GM18951 (cell line): ENCODE data around the gene SCN3B.

Experiments
- POLR2A ChIP-seq: IDR thresholded peaks from 4 replicates; pipeline ENCODE4 v1.6.1; 2011; ENCODE audit warnings: mild to moderate bottlenecking; ENCODE audit not compliant: insufficient read length, insufficient read depth; ENCODE audit errors: extremely low read depth
- in situ Hi-C: fragments of 300-500 bp; cut with MboI; formaldehyde crosslinking; loops from one replicate; pipeline ENCODE4 v1.12.0; 2022; ENCODE audit warnings: low sequenced_read_pairs, mixed read lengths, inconsistent platforms; ENCODE audit not compliant: unreplicated experiment

SCN3B gene

DNA sequence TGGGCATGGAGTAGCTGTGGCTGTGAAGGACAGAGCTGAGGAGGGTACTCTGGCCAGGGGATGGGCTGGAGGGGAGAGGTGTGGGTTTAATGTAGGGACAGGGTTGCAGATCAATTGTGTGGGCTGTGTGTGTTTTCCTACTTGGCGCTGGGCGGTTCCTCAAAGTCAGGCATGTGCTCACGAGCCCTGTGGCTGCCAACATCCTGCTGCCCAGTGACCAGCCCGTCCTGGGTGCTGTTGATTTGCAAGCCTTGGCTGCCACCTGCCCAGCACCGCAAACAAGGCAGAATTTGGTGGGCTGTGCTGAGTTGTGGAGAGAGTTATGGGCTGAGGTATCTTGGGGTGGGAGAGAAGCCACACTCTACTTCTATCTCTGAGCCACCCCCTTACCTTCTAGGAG is 69.2 kb downstream of the SCN3B start:
- in situ Hi-C loops: no loop called here
- TF ChIP-seq POLR2A: no peak

DNA sequence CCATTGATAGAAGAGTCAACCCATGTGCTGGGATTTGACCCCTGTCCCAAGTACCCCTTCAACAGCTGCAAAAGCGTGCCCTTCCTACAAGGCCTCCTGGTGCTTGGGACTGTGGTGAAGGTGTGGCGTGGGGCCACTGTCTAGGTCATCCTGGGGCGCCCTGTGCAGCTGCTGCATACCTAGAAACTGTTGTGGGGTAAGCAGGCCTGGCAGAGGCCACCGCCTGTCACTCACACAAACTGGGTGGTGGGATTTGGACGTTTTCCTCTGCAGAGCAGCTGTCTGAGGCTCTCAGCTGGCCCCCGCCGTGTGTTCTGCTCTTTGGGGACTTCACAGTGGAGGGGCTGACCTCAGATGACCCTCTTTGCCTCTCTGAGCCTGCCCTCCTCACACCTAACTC is 69.7 kb downstream of the SCN3B start:
- in situ Hi-C loops: no loop called here
- no peak for TF ChIP-seq POLR2A

DNA sequence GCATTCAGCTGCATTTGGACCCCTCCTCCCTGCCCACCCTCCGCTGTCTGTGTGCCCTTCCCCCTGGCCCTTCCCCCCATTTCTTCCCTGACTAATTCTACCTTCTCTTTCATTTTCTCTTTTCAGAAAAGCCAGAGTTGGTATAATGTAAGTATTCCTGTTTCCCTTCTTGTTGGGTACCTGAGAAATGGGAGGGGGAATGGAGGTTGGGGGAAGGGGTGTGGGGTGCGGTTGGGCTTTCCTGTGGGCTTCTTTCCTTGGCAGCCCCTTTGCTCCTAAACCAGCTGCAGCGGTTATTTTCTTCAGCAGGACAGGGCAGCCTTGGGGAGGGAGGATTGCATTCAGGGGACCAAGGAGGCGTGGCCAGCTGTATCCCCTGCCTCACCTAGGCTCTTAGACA is 70.2 kb downstream of the SCN3B start:
- in situ Hi-C loops: no loop called here
- no peak for TF ChIP-seq POLR2A

DNA sequence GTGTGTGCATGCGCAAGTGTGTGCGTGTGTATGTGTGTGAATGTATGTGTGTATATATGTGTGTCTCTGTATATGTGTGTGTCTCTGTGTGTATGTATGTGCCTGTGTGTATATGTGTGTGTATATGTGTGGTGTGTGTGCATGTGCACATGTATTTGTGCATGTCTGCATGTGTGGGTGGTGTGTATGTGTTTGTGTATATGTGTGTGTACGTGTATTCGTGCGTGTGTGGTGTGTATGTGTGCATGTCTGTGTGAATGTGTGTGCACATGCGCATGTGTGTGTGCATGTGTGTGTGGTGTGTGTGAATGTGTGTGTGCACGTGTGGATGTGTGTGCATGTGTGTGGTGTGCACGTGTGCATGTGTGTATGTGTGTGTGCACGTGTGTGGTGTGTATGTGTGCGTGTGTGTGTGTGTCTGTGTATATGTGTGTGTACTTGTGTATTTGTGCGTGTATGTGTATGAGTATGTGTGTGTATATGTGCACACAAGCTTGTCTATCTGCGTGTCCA is 71.4 kb downstream of the SCN3B start:
- no peak for TF ChIP-seq POLR2A
- in situ Hi-C loops: no loop called here

DNA sequence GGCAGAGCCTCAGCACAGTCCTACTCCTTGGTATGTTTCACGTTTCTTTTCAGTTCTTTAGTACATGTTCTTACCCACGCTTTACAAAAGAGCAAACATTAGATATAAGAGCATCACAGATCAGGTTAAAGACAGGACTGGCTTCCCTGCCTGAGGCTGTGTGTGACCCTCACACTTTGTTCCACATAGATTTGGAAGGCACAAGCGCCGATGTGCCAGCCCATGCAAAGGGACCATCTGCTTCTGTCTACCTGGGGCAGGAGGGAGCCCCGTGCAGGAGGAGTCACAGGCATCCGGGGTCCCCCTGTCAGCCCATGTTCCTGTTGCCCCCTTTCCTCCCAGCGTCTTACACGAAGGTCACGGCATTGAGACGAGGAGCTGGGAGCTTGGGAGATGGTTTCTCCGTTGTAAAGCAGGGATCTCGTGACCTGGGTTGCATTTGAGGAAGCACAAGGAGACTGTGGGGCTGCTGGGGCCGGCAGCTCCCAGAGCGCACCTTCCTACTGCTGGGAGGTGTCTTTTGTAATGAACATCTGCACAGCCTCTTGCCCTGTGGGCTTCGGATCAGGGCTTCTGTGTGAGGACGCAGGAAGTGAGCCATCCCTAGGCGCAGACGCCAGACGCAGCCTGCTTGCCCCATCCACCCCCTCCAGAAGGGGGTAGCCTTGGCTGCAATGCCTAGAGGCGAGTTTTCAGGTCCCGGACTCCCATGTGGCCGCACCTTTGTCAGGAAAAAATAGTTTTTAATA is 72.6 kb downstream of the SCN3B start:
- in situ Hi-C loops: no loop called here
- no peak for TF ChIP-seq POLR2A

DNA sequence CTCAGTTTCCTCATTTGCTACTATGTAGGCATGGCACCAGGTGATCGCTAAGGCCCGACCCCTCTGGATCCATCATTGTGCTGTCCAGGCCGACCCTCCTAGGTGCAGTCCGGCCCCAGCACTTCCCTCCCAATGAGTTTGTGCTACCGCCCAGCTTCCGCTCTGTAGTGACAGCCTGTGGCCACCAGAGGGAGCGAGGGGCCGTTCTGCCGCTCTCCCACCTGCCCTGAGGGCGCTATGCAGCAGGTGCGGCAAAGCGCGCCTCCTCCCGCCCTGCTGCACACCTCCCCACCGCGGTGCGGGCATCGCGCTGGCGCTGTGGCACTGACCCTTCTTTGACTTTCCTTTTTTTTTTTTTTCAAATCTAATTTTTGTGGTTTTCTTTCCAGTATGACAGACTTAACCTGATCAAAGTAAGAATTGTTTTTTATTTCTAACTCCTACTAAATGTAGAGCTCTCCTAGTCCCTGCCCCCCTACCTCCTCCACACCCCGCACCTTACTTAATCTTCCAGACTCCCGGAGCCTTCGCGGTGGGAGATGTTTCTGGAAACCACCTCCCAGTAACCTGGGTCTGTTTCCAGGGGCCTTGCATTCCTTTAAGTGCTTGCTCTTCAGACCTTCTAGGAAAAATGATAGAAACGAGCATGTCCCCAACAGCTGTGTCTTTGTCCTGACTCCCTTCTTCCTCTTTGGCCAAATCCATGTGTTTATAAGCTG is 73.7 kb downstream of the SCN3B start:
- in situ Hi-C loops: no loop called here
- TF ChIP-seq POLR2A: no peak

DNA sequence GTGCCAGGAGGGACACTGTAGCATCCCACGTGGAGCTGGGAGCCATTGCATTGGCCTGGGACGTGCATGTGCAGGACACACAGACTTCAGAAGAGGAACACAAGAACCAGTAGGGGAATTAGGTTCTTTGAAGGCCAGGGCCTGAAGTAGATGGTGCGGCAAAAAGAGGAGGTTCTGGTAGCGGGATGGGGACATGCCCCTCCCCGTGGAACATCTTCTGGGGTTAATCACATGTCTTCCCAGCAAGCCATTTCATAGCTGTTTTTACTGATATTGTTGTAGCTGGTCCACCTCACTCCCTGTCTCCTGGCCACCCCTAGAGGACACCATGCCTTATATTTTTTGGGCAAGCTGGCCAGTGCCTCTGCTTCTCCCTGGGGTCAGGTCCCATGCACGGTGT is 74.3 kb downstream of the SCN3B start:
- in situ Hi-C loops: no loop called here
- no peak for TF ChIP-seq POLR2A

DNA sequence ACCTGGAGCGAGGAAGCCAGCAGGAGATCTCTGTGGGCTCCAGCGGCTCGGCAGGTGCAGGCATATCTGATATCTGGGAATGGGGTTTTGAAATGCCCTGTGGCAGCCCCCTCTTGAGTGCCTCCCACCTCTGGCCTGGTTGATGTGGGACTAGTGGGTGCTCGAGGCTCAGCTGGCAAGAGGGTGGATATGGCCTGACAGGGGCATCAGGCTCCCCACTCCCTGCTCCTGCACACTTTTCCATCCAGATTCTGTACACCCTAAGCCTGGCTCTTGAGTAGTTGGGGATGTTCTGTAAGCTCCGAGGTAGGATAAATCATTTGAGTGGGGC is 75.0 kb downstream of the SCN3B start:
- TF ChIP-seq POLR2A: no peak
- in situ Hi-C loops: no loop called here
